Body of pancreas (tissue), 4 donors: ENCODE measurements around the gene MGARP.

Experiments used
- CTCF ChIP-seq, 7 experiments: fragments of 450-650 bp in 4 of 7; fragments of 200-600 bp in 3 of 7; sonication (generic) in 3 of 7; IDR thresholded peaks; one replicate each; pipeline ENCODE4 v1.5.1; 2016 to 2019; ENCODE audit warnings: antibody characterized with exemption in 7 of 7
- POLR2A ChIP-seq, 3 donors: fragments of 450-650 bp; IDR thresholded peaks; one replicate each; pipeline ENCODE4 v1.6.1; 2016; ENCODE audit warnings: antibody characterized with exemption in 3 of 3, mild to moderate bottlenecking in 2 of 3

GRCh38 chr4:139223682-139224317, 56.2 kb downstream of the MGARP start:
- TF ChIP-seq CTCF (IDR thresholded peaks at IDR 0.05) (no peak), POLR2A (IDR thresholded peaks at IDR 0.05) (no peak)
